HepG2 (cell line): ENCODE results near the gene GAS6. TPM values are rescaled to one million over a fixed set of nuclear protein-coding genes. Genes with fewer than 3 reads are reported as not detected.

Experiments used
- AHDC1 ChIP-seq: sonication (generic); formaldehyde crosslinking; IDR thresholded peaks from 2 replicates; pipeline ENCODE4 v1.5.1; 2020; ENCODE audit warnings: mild to moderate bottlenecking, missing genetic modification reagents, borderline replicate concordance
- ISX ChIP-seq: sonication (generic); formaldehyde crosslinking; conservative IDR thresholded peaks from 2 replicates; pipeline ENCODE4 v1.5.0; 2020; ENCODE audit warnings: missing genetic modification reagents
- KDM3A ChIP-seq: IDR thresholded peaks from 2 replicates; pipeline ENCODE4 v1.6.1; 2018; ENCODE audit warnings: low read depth, missing compliant biosample characterization
- PLRG1 ChIP-seq: fragments of 450-650 bp; conservative IDR thresholded peaks from 2 replicates; pipeline ENCODE4 v1.6.1; 2016
- ZNF142 ChIP-seq: sonication (generic); formaldehyde crosslinking; IDR thresholded peaks from 2 replicates; pipeline ENCODE4 v1.4.0; 2020; ENCODE audit warnings: missing genetic modification reagents
- polyA plus RNA-seq, 8 experiments: library from polyadenylated mRNA; depleted of rRNA in 3 of 8; stranded (reverse) in 7 of 8; unstranded in 1 of 8; fragments of >200 nt; fragmentation: Illumina TruSeq in 4 of 8; extraction: Trizol in 4 of 8; gene quantifications; 2 replicates each; pipeline versions ENCODE4 v1.2.1 to v1.2.3, GENCODE V29; 2011 to 2016; ENCODE audit warnings: low read depth in 4 of 8, missing spikeins in 1 of 8, mixed read lengths in 1 of 8; ENCODE audit not compliant: insufficient read depth in 1 of 8
- total RNA-seq, 5 experiments: library from RNA; depleted of rRNA; stranded (reverse); fragments of >200 nt; fragmentation: Illumina TruSeq; extraction: Trizol; gene quantifications; 2 replicates each; pipeline ENCODE4 v1.2.3, GENCODE V29; 2016; ENCODE audit warnings: low read depth in 1 of 5

Gene GAS6
- total and polyA plus RNA-seq, 2 of the 13 experiments (the other 11 are each of a cell fraction or from before 2014, with no cell fraction given) = 0.09 to 0.24 TPM

DNA sequence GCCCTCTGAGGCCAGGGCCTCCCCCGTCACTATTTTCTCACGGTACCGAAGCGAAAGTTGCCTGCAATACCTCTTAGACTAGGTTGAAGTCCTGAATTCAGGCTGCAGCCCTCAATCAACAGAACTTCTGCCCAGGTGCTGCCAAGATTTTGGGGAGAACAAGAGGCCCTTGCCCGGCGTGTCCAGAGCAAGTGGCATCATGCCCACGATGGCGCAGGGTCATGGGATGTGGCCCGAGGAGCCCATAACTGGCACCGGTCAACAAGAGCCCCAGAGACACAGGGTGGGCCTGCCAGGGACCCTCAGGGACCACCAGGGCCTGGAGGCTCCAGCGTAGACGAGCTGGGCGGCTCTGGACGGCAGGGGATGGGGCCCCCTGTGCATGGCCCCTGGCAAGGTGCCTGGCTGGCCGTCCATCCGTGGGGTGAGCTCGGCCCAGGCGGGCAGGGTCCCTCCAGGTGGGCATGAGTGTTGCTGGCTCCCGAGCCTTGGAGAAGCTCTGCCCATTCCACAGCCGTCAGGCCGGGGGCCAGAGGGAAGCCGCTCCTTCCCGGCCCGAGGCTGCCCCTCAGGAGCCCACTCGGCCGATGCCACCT is 45.1 kb downstream of the GAS6 start (continued):
- TF ChIP-seq AHDC1 (CRISPR knock-in tag) (no peak), ZNF142 (CRISPR knock-in tag) (no peak), ISX (no peak), KDM3A (CRISPR knock-in tag) (no peak), PLRG1 (no peak)
